BJ (cell line): ENCODE data around the gene ADAMTS7. TPM values are rescaled to one million over a fixed set of nuclear protein-coding genes. Genes with fewer than 3 reads are reported as not detected.

ENCODE experiments used
- CTCF ChIA-PET: fragments of 350-600 bp; formaldehyde crosslinking; extraction: SDS; loops from one replicate; lab custom pipeline; 2021; ENCODE audit warnings: antibody characterized with exemption, inconsistent platforms; lab: Yijun Ruan, JAX
- POLR2A ChIA-PET: fragments of 300-600 bp; sonication (Branson Sonifier 250); formaldehyde crosslinking; extraction: SDS; loops from one replicate; lab custom pipeline; 2021; ENCODE audit warnings: antibody characterized with exemption; lab: Charles Lee
- DNase-seq: peaks from one replicate; pipeline ENCODE4 v3.0.0-alpha.2; 2011; ENCODE audit warnings: low read depth
- H3K27me3 ChIP-seq: 2 replicates; pipeline ENCODE4 v1.6.0; 2011; ENCODE audit warnings: low read length; ENCODE audit not compliant: control insufficient read depth, insufficient read depth
- H3K36me3 ChIP-seq: 2 replicates; pipeline ENCODE4 v1.5.1; 2011; ENCODE audit warnings: low read length; ENCODE audit not compliant: control insufficient read depth, insufficient read depth
- H3K4me3 ChIP-seq: 2 replicates; pipeline ENCODE4 v1.5.1; 2011; ENCODE audit warnings: low read depth, mild to moderate bottlenecking, control low read depth, low read length
- polyA minus RNA-seq: library from RNA; depleted of rRNA, polyadenylated mRNA; stranded (reverse); fragments of >200 nt; gene quantifications from 2 replicates; pipeline ENCODE4 v1.2.3, GENCODE V29; 2011; rRNA and poly(A)+ RNA removed
- polyA plus RNA-seq: library from polyadenylated mRNA; depleted of rRNA; stranded (reverse); fragments of >200 nt; gene quantifications from 2 replicates; pipeline ENCODE4 v1.2.3, GENCODE V29; 2011; rRNA removed
- TF ChIP-seq, protein P1 (sequence below): IDR thresholded peaks from 2 replicates; pipeline ENCODE4 v1.5.1; 2011; ENCODE audit warnings: low read depth, mild to moderate bottlenecking, control low read depth, inconsistent platforms, low read length, moderate library complexity; ENCODE audit not compliant: insufficient read depth

ADAMTS7 gene, protein sequence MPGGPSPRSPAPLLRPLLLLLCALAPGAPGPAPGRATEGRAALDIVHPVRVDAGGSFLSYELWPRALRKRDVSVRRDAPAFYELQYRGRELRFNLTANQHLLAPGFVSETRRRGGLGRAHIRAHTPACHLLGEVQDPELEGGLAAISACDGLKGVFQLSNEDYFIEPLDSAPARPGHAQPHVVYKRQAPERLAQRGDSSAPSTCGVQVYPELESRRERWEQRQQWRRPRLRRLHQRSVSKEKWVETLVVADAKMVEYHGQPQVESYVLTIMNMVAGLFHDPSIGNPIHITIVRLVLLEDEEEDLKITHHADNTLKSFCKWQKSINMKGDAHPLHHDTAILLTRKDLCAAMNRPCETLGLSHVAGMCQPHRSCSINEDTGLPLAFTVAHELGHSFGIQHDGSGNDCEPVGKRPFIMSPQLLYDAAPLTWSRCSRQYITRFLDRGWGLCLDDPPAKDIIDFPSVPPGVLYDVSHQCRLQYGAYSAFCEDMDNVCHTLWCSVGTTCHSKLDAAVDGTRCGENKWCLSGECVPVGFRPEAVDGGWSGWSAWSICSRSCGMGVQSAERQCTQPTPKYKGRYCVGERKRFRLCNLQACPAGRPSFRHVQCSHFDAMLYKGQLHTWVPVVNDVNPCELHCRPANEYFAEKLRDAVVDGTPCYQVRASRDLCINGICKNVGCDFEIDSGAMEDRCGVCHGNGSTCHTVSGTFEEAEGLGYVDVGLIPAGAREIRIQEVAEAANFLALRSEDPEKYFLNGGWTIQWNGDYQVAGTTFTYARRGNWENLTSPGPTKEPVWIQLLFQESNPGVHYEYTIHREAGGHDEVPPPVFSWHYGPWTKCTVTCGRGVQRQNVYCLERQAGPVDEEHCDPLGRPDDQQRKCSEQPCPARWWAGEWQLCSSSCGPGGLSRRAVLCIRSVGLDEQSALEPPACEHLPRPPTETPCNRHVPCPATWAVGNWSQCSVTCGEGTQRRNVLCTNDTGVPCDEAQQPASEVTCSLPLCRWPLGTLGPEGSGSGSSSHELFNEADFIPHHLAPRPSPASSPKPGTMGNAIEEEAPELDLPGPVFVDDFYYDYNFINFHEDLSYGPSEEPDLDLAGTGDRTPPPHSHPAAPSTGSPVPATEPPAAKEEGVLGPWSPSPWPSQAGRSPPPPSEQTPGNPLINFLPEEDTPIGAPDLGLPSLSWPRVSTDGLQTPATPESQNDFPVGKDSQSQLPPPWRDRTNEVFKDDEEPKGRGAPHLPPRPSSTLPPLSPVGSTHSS (N-terminal part only)
- polyA plus RNA-seq = 3.1 and 9.6 TPM in 2 replicates
- 5.7 and 8.2 TPM in 2 replicates for polyA minus RNA-seq

DNA sequence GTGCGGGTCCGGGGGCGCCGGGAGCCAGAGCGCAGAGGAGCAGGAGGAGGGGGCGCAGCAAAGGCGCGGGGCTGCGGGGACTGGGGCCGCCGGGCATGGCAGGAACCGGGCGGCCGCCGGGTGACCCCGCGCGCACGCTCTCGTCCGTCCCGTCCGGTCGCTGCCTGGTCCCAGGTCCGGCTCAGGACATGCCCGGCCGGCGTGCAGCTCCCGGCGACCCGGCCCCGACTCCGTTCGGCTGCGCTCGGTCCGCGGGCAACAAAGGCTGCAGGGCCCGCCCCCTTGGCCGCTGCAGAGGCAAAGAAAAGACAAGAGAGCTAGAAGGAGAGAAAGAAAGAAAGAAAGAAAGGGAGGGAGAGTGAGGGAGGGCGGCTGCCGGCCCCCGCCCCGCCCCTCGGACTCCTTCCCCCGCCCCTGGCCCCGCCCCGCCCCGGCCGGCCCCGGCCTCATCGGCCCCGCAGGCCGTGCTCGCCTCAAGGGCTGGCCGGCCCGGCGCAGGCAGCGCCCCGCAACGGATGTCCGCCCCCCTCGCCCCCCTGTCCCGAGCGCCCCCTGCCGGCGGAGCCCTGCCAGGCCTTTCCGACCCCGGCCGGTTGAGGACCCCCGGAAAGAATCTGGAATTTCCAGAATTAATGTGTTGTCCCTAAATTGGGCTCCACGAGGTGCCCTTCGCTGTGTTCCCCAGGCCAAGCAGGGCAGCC lies at the start of gene ADAMTS7:
Gene ADAMTS7 (minus strand): TSS at position 341 of the 701 bp plus-strand sequence. CDS start 244 bp downstream, at position 97.
- ChIA-PET CTCF (interaction anchor here (1.0 to 1.8 kb wide), 5 partner anchors 9 to 131 kb away, joined by 3 to 6 read pairs (median 4); no protein-coding TSS in a partner anchor), POLR2A (interaction anchor here (0.6 kb wide), 1 partner anchor 104 kb away, joined by 5 read pairs; no protein-coding TSS in a partner anchor)
- Histone ChIP-seq H3K27me3 (no peaks in the 10 kb centered on the region), H3K36me3 (no peaks in the 10 kb centered on the region), H3K4me3 (peak within 1 kb of the TSS; percentile 55)
- TF ChIP-seq, protein P1, sequence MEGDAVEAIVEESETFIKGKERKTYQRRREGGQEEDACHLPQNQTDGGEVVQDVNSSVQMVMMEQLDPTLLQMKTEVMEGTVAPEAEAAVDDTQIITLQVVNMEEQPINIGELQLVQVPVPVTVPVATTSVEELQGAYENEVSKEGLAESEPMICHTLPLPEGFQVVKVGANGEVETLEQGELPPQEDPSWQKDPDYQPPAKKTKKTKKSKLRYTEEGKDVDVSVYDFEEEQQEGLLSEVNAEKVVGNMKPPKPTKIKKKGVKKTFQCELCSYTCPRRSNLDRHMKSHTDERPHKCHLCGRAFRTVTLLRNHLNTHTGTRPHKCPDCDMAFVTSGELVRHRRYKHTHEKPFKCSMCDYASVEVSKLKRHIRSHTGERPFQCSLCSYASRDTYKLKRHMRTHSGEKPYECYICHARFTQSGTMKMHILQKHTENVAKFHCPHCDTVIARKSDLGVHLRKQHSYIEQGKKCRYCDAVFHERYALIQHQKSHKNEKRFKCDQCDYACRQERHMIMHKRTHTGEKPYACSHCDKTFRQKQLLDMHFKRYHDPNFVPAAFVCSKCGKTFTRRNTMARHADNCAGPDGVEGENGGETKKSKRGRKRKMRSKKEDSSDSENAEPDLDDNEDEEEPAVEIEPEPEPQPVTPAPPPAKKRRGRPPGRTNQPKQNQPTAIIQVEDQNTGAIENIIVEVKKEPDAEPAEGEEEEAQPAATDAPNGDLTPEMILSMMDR = peak; percentile 80
- no peak for DNase-seq

DNA sequence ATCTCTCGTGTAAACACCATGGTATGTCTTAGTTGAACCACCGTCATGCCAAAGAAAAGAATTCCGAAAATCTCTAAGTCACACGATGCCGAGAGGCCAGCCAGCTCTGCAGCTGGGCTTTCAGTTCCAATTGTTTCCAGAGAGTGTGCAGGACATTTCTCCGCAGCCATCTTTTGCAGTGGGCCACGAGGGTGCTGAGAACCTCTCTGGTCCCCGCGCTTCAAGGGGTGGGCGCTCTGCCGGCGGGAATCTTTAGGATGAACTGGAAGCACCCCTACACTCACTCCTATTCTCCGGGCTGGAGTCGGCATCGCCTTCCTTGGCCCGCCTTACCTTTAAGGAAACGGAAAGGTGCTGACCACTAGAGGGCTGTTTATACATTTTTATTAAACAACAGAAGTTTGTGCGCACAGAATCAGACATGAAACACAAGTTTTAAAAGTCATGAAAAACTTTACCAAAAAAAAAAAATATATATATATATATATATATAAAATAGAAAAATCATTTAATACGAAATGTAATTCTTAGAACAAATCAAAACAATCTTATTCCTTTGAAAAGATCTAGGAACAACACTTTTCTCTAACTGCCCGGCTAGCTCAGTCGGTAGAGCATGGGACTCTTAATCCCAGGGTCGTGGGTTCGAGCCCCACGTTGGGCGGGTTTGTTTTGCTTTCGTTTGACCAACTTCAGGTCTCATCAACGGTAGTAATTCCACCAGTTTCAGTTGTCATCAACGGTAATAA lies 48.9 kb upstream of the ADAMTS7 start:
- Histone ChIP-seq H3K27me3 (no peaks in the 10 kb centered on the region), H3K36me3 (no peaks in the 10 kb centered on the region), H3K4me3 (peak overlapping the region; percentile 50)
- DNase-seq = no peak
- POLR2A ChIA-PET = interaction anchor here (1.1 kb wide), 1 partner anchor 14 kb away, joined by 4 read pairs; no protein-coding TSS in a partner anchor
- TF ChIP-seq, protein P1 = peak; percentile 64
- CTCF ChIA-PET = interaction anchor here (0.6 to 2.0 kb wide), 16 partner anchors 9 to 491 kb away, joined by 3 to 20 read pairs (median 3); partner anchors contain the start of gene MORF4L1

DNA sequence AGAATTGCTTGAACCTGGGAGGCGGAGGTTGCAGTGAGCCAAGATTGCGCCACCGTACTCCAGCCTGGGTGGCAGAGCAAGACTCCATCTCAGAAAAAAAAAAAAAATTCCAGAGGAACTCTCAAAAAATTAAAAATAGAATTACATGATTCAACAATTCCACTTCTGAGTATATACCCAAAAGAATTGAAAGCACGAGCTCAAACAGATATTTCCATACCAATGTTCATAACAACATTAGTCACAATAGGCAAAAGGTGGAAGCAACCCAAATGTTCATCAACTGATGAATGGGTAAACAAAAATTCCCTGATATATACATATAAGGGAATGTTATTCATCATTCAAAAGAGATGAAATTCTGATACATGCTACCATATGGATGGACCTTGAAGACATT lies 44.5 kb upstream of the ADAMTS7 start:
- no peaks in the 10 kb centered on the region for H3K27me3 ChIP-seq
- H3K4me3 ChIP-seq = no peak overlapping the region
- ChIA-PET CTCF (interaction anchor here (0.6 kb wide), 1 partner anchor 125 kb away, joined by 3 read pairs; no protein-coding TSS in a partner anchor), POLR2A (no interaction called here)
- H3K36me3 ChIP-seq = no peaks in the 10 kb centered on the region
- DNase-seq = no peak
- TF ChIP-seq, protein P1 = no peak

- POLR2A ChIA-PET = no interaction called here
- DNase-seq = no peak
These were observed 43.6 kb upstream of the ADAMTS7 start for GRCh38 chr15:78854833-78855372.

More at GRCh38 chr15:78854833-78855372, 43.6 kb upstream of the ADAMTS7 start:
- CTCF ChIA-PET = no interaction called here
- Histone ChIP-seq H3K36me3 (no peaks in the 10 kb centered on the region), H3K4me3 (no peak overlapping the region), H3K27me3 (no peaks in the 10 kb centered on the region)
- TF ChIP-seq, protein P1 = no peak
